OCI-LY7 (cell line): ENCODE results near the gene UBA3. TPM values are rescaled to one million over a fixed set of nuclear protein-coding genes. Genes with fewer than 3 reads are reported as not detected.
A peak's percentile ranks its signal among the peaks of the same experiment; 100 is the strongest.

Experiments
- BruUV-seq: library from RNA; stranded (reverse); fragments of 400-500 nt; replicated peaks from 2 replicates; lab custom pipeline; 2021; lab: Mats Ljungman, UMichigan
- CTCF ChIA-PET: fragments of 300-600 bp; sonication (Branson Sonifier 250); formaldehyde crosslinking; loops from one replicate; lab custom pipeline; 2022; ENCODE audit warnings: antibody characterized with exemption; ENCODE audit not compliant: unreplicated experiment; lab: Charles Lee
- POLR2A ChIA-PET: fragments of 300-600 bp; sonication (Branson Sonifier 250); formaldehyde crosslinking; loops from one replicate; lab custom pipeline; 2022; ENCODE audit warnings: antibody characterized with exemption; lab: Charles Lee
- DNase-seq: peaks from one replicate; pipeline ENCODE4 v3.0.0-alpha.2; 2015; ENCODE audit warnings: low spot score
- H2AFZ ChIP-seq: fragments of 200-600 bp; sonication (generic), shearing (Covaris generic); 2 replicates; pipeline ENCODE4 v1.6.1; 2014; ENCODE audit warnings: mild to moderate bottlenecking, antibody characterized with exemption, low read length, moderate library complexity
- H3K27ac ChIP-seq: fragments of 200-600 bp; sonication (generic); 2 replicates; pipeline ENCODE4 v1.5.1; 2014; ENCODE audit warnings: mixed run types, low read depth, mild to moderate bottlenecking, moderate library complexity, low read length, inconsistent platforms; ENCODE audit not compliant: poor library complexity, severe bottlenecking
- H3K36me3 ChIP-seq: fragments of 200-600 bp; sonication (generic); 2 replicates; pipeline ENCODE4 v1.6.1; 2014; ENCODE audit warnings: mild to moderate bottlenecking, antibody characterized with exemption, low read length, moderate library complexity, mixed read lengths; ENCODE audit not compliant: insufficient read depth
- H3K4me1 ChIP-seq: fragments of 200-600 bp; sonication (generic); 2 replicates; pipeline ENCODE4 v1.5.1; 2014; ENCODE audit warnings: mild to moderate bottlenecking, low read length; ENCODE audit not compliant: insufficient read depth, poor library complexity, severe bottlenecking
- H3K4me2 ChIP-seq: fragments of 200-600 bp; sonication (generic); 2 replicates; pipeline ENCODE4 v1.6.1; 2014; ENCODE audit warnings: mild to moderate bottlenecking, low read length
- H3K4me3 ChIP-seq: fragments of 200-600 bp; sonication (generic); 2 replicates; pipeline ENCODE4 v1.5.1; 2014; ENCODE audit warnings: mild to moderate bottlenecking, low read depth, low read length; ENCODE audit not compliant: poor library complexity, severe bottlenecking
- H3K79me2 ChIP-seq: fragments of 200-600 bp; sonication (generic); 2 replicates; pipeline ENCODE4 v1.6.1; 2016; ENCODE audit warnings: low read depth, mild to moderate bottlenecking, low read length, moderate library complexity, mixed read lengths; ENCODE audit not compliant: insufficient read depth
- H3K9me2 ChIP-seq: fragments of 200-600 bp; sonication (generic); 2 replicates; pipeline ENCODE4 v1.6.1; 2016; ENCODE audit warnings: mild to moderate bottlenecking, low read length, mixed read lengths; ENCODE audit not compliant: insufficient read depth
- H3K9me3 ChIP-seq: fragments of 200-600 bp; sonication (generic); 2 replicates; pipeline ENCODE4 v1.6.1; 2014; ENCODE audit warnings: mild to moderate bottlenecking, mixed run types, low read length, mixed read lengths
- H4K20me1 ChIP-seq: fragments of 200-600 bp; sonication (generic); 2 replicates; pipeline ENCODE4 v1.6.1; 2014; ENCODE audit warnings: mild to moderate bottlenecking, antibody characterized with exemption, low read length, moderate library complexity, mixed read lengths; ENCODE audit not compliant: insufficient read depth
- EZH2phosphoT487 ChIP-seq: fragments of 200-600 bp; sonication (generic); IDR thresholded peaks from 2 replicates; pipeline ENCODE4 v1.6.1; 2018; ENCODE audit warnings: low read depth, borderline replicate concordance, mild to moderate bottlenecking, mixed run types, antibody characterized with exemption, low read length, moderate library complexity, mixed read lengths
- intact Hi-C: fragments of 100-400 bp; cut with micrococcal nuclease; formaldehyde crosslinking; loops from one replicate; pipeline ENCODE4 v1.10.0; 2022; ENCODE audit not compliant: unreplicated experiment
- total RNA-seq, 2 experiments: library from RNA; depleted of rRNA in 1 of 2; stranded (reverse); fragments of >200 nt in 1 of 2; shearing (Covaris generic) in 1 of 2; gene quantifications; 2 replicates each; pipeline ENCODE4 v1.2.3, GENCODE V29; 2014 to 2022
- TF ChIP-seq, protein P1 (sequence below): fragments of 200-600 bp; sonication (generic); conservative IDR thresholded peaks from 2 replicates; pipeline ENCODE4 v1.5.1; 2014; ENCODE audit warnings: mild to moderate bottlenecking, antibody characterized with exemption, low read length, moderate library complexity, mixed read lengths

The UBA3 gene
- total RNA-seq, 2 experiments from 2014 or later: 70.2 to 78.8 TPM

DNA sequence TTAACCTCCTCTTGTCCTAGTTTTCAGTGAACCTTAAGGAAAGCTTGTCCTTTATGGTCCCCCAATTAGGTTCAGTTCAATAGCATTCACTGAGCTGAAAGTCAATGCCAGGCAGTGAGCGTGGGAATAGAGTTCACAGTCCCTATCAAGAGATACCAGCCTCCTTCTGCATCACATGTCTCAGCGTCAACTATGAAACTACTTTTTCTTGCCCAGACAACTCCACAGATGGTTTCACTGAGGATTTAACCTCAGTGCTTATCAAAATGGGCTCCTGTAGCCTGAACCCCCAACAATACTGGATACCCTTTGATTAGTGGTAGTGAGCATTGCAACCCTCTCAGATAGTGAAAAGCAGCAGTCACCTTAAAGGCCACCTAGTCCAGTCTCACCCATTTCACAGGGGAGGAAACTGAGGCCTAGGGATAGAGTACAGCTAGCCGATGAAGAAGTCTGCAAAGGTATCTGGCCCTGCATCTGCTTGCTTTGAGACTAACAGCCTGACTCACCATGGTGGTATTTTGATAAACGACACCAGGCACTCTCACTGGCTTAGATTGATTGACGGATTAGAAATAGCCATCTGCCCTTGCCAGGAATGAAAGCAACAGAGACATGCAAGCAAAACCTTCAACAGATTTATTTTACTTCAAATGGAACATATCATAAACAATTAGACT is 1.6 kb upstream of the UBA3 start:
- ChIA-PET CTCF (no interaction called here), POLR2A (interaction anchor here (0.8 to 7.5 kb wide), 6 partner anchors 11 to 29 kb away, joined by 3 to 49 read pairs (median 4); partner anchors contain the start of gene TMF1)
- peak overlapping the region; percentile 77 for H3K4me2 ChIP-seq
- no TSS peak for BruUV-seq
- H3K9me3 ChIP-seq: no peaks in the 10 kb centered on the region
- peaks cover 5% of the 10 kb centered on the region; the same call in 1 of the 2 replicates for H4K20me1 ChIP-seq
- H3K27ac ChIP-seq: peak overlapping the region; percentile 77
- peaks cover 71% of the 10 kb centered on the region for H3K4me1 ChIP-seq
- H3K9me2 ChIP-seq: no peaks in the 10 kb centered on the region
- peaks cover 49% of the 10 kb centered on the region for H3K79me2 ChIP-seq
- H2AFZ ChIP-seq: peak overlapping the region; percentile 86; the same call in 1 of the 2 replicates
- peak; percentile 21 for DNase-seq
- H3K4me3 ChIP-seq: no peak overlapping the region
- peaks cover 13% of the 10 kb centered on the region for H3K36me3 ChIP-seq
- TF ChIP-seq, protein P1, sequence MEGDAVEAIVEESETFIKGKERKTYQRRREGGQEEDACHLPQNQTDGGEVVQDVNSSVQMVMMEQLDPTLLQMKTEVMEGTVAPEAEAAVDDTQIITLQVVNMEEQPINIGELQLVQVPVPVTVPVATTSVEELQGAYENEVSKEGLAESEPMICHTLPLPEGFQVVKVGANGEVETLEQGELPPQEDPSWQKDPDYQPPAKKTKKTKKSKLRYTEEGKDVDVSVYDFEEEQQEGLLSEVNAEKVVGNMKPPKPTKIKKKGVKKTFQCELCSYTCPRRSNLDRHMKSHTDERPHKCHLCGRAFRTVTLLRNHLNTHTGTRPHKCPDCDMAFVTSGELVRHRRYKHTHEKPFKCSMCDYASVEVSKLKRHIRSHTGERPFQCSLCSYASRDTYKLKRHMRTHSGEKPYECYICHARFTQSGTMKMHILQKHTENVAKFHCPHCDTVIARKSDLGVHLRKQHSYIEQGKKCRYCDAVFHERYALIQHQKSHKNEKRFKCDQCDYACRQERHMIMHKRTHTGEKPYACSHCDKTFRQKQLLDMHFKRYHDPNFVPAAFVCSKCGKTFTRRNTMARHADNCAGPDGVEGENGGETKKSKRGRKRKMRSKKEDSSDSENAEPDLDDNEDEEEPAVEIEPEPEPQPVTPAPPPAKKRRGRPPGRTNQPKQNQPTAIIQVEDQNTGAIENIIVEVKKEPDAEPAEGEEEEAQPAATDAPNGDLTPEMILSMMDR: no peak
- TF ChIP-seq EZH2phosphoT487: no peak
- intact Hi-C loops: no loop called here

DNA sequence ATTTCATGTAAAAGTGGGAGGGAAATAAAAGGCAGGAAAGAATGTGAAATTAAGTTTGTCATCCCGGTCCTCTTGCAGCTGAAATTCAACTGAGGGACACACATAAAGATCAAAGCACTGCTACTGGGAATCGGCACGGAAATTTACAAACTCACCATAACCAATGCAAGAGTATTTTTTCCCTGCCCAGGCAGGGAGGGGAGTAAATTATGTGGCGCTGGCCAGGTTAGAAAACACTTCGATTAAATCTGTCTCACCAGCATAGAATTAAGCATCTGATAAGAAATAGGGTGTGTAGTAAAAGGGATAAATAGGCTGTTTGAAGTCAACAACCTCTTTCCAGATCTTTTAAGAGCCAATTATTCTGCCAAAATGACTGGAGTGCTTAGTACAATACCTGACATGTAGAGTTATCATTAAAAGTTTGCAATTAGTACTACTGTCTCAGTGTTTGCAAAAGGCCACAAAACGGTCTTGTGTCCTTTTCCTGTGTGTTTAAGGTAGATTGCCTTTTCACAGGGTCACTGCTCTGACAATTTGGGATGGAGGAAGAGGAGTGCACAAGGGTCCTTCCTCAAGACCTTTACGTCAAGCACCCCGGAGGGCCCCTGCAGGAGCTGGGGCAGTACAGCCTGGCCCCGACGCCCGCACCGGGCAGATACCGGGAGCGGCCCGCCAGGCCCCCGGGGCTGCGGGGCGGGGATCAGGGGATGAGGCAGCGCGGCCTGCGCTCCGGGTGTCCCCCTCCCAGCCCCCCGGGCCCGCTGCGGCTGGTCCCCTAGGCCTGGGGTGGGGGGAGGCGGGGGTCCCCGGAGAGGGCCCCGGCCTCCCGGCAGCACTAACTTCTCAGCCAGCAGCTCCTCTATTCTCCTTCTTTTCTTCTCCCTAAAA is 651 bp downstream of the UBA3 start:
- H3K4me3 ChIP-seq: peak overlapping the region; percentile 99
- H3K4me1 ChIP-seq: peaks cover 63% of the 10 kb centered on the region
- no peak for TF ChIP-seq EZH2phosphoT487
- TF ChIP-seq, protein P1: no peak
- H3K79me2 ChIP-seq: peaks cover 56% of the 10 kb centered on the region
- BruUV-seq: TSS peak; percentile 68
- ChIA-PET POLR2A (interaction anchor here (0.6 to 7.5 kb wide), 6 partner anchors 8 to 1384 kb away, joined by 3 to 49 read pairs (median 3); partner anchors contain the start of gene TMF1), CTCF (no interaction called here)
- H2AFZ ChIP-seq: peak overlapping the region; percentile 6; the same call in 1 of the 2 replicates
- DNase-seq: peak; percentile 28
- H3K36me3 ChIP-seq: peaks cover 33% of the 10 kb centered on the region
- H4K20me1 ChIP-seq: peaks cover 5% of the 10 kb centered on the region; the same call in 1 of the 2 replicates
- intact Hi-C loops: loop anchor here (1.0 to 2.0 kb wide), 2 partner anchors 21 to 28 kb away; no protein-coding TSS in a partner anchor
- no peaks in the 10 kb centered on the region for H3K9me3 ChIP-seq
- peak overlapping the region; percentile 91 for H3K4me2 ChIP-seq
- no peaks in the 10 kb centered on the region for H3K9me2 ChIP-seq
- peak overlapping the region; percentile 64 for H3K27ac ChIP-seq
